Endometrial microvascular endothelial cells (primary cell): ENCODE measurements around the gene ESAM. TPM values are rescaled to one million over a fixed set of nuclear protein-coding genes. Genes with fewer than 3 reads are reported as not detected.

Experiments
- in situ Hi-C: cut with HindIII; loops from 2 replicates; pipeline ENCODE4 v1.10.0; 2017; ENCODE audit warnings: low sequenced_read_pairs, low pct_unique_long_range_greater_than_20kb; ENCODE audit errors: inconsistent ontology term
- total RNA-seq: library from RNA; depleted of rRNA; stranded (reverse); fragments of >200 nt; gene quantifications from one replicate; pipeline ENCODE4 v1.2.3, GENCODE V29; 2015; ENCODE audit errors: inconsistent ontology term

The ESAM gene
- total RNA-seq, result 289 TPM

DNA sequence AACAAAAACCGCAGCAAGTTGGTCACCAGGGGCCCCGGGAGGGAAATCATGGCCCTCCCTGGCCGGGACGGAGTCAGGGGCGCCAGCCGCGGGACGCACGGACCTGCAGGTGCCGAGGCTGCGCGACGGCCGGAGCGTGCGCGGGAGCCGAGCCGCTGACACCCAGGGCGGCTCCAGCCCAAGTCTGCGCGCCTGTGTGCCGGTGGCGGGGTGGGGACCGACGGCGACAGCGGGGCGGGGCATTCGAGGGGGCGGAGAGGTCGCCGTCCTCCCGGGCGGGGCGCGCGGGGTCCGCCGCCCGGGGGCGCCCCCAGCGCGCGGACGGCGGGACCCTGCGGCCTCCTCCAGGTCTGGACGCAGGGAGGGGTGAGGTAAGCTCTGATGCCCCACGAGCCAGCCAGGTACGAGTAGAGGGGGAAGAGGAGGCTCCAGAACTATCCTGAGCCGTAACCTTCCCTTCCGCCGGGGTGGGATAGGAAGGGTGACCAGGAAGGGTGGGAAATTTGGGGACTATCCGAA is at the start of gene ESAM:
Gene ESAM, minus strand, starts transcription at position 186 of the 519 bp plus-strand sequence. Its CDS starts 136 bp downstream, at position 50.
- in situ Hi-C loops, result no loop called here

DNA sequence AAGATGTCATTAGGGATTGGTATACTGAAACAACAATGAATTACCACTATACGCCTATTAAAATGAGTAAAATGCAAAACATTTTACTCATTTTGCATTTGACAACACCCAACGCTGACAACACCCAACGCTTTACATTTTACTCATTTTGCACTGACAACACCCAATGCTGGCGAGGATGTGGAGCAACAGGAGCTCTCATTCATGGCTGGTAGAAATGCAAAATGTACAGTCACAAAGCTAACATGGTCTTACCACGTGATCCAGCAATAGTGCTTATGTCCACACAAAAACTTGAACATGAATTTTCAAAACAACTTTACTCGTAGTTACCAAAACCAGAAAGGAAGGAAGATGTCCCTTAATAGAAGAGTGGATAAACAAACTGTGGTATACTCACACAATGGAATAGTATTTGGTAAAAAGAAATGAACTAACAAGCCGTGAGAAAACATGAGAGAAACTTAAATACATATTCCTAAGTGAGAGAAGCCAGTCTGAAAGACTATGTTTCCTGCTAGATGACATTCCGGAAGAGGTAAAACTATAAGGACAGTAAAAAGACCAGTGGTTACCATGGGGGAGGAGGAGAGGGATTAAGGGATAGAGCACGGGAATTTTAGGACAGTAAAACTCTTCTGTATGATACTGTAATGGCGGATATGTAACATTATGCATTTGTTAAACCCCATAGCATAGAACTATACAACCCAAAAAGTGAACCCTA is 49.5 kb upstream of the ESAM start:
- in situ Hi-C loops, result no loop called here

DNA sequence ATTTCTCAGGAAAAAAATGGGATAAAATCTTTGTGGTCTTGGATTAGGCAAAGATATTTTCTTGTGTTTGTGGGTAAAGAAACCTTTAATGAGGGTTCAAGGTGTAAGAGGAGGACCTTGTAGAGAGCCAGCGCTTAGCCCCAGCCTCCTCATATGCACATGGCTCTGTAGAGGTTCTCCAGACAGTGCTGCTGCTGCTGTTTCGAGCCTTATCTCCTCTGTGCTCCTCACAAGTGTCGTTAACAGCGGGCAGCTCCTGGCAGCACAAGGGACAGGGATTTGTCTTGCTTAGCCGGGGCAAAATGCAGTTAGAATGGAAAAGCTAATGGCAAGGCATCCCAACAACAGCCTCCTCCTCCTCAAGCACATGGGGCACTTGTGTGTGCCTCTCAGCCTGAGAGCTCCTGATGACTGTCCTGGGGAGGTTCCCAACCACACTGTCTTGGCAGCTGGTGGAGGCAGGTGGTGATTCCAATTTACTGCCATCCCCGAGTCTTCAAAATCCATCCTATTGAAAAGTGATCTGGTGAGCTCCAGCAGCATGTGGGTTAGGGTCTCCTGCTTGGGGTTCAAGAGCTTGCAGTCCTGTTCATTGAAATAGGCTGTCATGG is 45.7 kb upstream of the ESAM start:
- in situ Hi-C loops, result no loop called here

- in situ Hi-C loops, result no loop called here
These were observed 45.1 kb upstream of the ESAM start for GRCh38 chr11:124807201-124807600.

DNA sequence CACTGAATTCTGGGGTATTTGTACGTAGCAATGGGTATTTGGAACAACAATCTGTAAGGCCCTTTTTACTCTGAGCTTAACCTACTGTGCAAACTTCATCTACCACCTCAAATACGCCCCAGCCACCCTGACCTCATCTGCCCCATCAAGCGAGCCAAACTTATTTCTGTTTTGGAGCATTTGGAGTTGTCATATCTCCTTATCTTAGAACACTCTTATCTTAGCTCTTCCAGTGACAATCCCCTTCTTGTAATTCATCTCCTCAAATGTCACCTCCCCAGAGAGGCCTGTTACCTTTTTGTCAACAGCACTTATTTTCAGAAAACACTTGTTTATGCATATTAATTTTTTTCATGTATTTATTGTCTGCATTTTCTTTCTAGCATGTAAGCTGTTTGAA is 42.8 kb upstream of the ESAM start:
- in situ Hi-C loops, result no loop called here

- in situ Hi-C loops, result no loop called here
These were observed 39.7 kb upstream of the ESAM start for GRCh38 chr11:124801636-124802312.

- in situ Hi-C loops, result no loop called here
These were observed 38.9 kb upstream of the ESAM start for GRCh38 chr11:124801014-124801413.

- in situ Hi-C loops, result no loop called here
These were observed 38.3 kb upstream of the ESAM start, which contains the start of gene MSANTD2 for GRCh38 chr11:124800226-124800929. MSANTD2 (minus strand) TSS chr11:124800406; CDS start chr11:124800380, 26 bp downstream.

DNA sequence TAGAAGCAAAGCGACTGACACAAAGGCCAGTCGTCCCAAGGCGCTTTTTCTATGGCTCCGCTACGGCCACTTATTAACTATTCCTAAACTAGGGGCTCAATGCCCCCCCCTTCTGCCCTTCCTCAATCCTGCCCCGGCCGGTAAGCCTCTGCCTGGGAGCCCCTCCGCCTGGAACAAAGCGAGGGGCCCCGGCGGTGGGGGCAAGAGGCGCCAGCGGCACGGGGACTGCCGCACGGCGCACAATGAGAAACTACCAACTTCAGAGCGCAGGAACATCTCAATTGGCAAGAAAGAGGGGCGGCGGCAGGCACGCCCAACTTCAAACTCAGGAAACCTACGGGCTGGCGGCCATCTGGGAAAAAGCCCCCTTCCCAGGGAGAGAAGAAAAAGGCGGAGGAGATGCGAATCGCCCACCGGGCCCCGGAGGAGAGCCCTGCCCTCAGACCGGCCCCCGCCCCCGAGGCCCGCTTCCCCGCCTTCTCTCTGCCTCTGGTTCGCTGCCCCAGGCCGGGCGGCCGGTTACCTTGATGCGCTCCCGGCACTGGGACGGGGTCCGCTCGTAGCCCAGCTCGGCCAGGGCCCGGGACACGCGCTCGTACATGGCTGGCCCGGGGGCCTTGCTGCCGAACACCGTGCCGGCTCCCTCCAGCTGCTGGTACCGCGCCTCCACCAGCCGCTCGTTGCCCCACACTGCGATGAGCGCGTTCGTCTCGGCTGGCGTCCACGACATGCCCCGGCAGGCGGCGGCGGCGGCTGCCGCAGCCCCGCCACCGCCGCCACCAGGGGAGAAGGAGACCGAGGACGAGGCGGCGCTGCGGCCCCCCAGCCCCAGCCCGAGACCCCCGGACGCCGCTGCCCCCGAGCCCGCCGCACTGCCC is 37.5 kb upstream of the ESAM start:
- in situ Hi-C loops, result no loop called here

- in situ Hi-C loops, result no loop called here
These were observed 36.9 kb upstream of the ESAM start for GRCh38 chr11:124798991-124799347.

DNA sequence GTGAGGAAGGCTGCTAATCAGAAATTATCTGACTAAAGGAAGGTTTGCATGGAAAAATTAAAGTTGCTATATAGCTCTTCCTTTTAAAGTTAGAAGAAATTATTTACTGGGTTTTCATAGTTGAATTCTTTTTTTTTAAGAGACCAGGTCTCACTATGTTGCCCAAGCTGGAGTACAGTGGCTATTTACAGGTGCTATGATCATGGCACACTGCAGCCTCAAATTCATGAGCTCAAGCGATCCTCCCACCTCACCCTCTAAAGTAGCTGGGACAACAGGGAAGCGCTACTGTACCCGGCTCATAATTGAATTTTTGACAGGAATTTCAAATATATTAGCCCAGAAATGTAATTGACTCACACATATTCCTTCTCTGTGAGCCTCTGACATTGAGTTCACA is 34.2 kb upstream of the ESAM start:
- in situ Hi-C loops, result no loop called here

GRCh38 chr11:124793466-124794278 is 31.6 kb upstream of the ESAM start:
- in situ Hi-C loops, result no loop called here

DNA sequence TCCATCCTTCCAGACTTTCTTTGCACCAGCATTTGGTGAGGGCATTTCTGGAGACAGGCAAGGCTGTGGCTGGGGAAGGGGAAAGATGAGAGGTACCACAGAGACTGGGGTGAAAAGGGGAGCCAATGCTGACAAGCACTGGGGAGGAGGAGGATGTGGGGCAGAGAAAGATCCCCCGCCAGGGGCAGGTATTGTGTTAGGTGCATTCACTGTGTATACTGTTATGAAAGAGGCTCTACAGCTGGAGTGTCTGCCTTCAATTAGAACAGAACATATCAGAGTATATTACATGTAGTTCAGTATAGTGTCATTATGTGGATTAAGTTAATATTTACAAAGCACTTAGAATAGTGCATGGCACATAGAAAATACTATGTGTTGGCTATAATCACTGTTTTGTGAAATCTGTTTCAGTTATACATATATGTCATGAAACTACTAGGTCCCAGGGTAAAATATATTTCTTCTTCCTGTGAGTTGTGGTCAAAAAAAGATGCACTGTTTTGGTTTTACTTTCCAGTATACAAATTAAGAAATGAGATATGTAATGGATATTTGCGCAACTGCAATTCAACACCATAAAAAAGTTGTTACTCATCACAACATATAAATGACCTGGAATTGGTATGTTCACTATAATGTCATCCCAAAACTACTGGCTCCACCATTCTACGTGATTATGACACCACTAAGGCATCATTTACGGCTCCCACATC is 29.7 kb upstream of the ESAM start:
- in situ Hi-C loops, result no loop called here

GRCh38 chr11:124788521-124788920 is 26.4 kb upstream of the ESAM start:
- in situ Hi-C loops, result no loop called here

- in situ Hi-C loops, result no loop called here
These were observed 22.0 kb upstream of the ESAM start for GRCh38 chr11:124784051-124784450.

DNA sequence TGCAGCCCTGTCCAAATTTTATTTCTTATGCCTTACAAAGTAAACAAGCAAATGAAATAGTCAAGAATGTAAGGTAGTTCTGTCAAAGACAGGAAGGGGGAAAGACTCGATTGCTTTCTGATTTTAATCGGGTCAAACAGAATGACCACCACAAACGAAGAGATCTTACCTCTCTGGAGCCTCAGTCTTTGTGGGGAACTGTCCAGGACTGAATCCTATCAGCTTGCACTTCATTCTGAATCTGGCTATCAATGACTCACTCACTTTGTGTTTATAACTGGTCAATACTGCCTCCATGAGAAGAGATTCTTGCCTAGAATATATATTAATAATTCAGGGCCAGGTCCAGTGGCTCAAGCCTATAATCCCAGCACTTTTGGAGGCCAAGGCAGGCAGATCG is 20.9 kb upstream of the ESAM start:
- in situ Hi-C loops, result no loop called here

- in situ Hi-C loops, result no loop called here
These were observed 17.5 kb upstream of the ESAM start for GRCh38 chr11:124779568-124779967.
